ENCODE results near the gene PRKCE. TPM values are rescaled to one million over a fixed set of nuclear protein-coding genes. Genes with fewer than 3 reads are reported as not detected.
A peak's percentile ranks its signal among the peaks of the same experiment; 100 is the strongest.

PRKCE gene
- total RNA-seq, 1 donor from 2014 or later, result 2.4 TPM

DNA sequence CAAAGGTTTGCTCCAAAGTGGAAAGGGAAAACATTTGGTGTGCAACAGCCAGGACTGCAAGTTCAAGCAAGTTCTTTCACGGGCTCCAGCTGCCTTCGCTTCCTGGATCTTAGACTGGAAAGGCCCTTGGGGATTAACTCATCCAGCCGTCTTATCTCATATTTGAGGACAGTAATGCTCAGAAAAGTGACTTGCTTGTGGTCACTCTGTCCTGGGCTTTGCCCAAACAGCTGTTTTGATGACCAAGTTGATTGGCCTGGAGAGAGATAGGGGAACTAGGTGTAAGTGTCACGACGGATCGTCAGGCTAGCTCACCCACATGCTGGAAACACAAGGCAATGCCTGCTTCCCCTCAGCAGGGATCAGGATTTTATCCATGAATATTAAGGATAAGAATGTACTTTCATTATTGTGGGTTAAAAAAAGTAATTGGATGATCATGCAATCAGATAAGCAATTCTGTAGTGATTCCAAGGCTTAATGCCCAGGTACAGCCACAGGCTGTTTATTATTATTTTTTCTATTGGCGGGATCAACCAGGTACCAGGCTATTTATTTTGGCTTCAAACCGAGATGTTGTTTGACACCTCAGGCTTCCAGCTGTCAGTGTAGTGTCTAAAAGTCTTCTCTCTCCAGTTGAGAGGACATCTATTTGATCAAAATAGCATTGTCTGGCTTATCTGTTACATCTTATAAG, 483.2 kb downstream of the PRKCE start:
- DNase-seq (ENCODE audit: low read depth), result peak; percentile 49

DNA sequence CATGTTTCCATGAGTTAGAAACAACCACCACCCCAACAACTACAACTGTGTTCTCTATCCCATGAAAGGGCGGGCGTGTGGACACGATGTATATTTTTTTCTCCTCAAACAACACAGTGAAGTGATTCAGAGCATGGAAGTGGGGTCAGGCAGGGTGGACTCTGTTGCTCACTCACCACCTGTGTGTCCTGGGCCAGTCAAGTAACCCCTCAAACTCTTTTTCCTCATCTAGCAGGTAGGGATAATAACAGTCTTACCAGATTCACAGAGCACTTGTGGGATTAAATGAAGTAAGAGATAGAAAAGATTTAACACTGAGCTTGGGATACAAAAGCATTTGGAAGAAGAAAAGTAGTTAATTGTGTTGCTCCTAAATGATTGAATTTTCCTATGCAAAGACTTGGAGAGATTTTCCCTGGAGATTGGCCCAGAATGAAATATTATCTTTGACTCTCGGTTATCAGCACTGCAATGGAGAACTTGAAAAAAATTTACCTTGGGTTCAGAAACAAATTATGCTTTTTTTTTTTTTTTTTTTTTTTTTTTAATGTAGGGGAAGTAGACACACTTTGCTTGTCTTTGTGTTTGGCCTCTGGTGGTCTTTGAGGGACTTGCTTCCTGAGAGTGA, 483.9 kb downstream of the PRKCE start:
- no peak for DNase-seq (ENCODE audit: low read depth)

- DNase-seq (ENCODE audit: low read depth), result no peak
Observed at GRCh38 chr2:46135958-46136357, 484.5 kb downstream of the PRKCE start.

GRCh38 chr2:46136481-46136880, 485.0 kb downstream of the PRKCE start:
- no peak for DNase-seq (ENCODE audit: low read depth)

DNA sequence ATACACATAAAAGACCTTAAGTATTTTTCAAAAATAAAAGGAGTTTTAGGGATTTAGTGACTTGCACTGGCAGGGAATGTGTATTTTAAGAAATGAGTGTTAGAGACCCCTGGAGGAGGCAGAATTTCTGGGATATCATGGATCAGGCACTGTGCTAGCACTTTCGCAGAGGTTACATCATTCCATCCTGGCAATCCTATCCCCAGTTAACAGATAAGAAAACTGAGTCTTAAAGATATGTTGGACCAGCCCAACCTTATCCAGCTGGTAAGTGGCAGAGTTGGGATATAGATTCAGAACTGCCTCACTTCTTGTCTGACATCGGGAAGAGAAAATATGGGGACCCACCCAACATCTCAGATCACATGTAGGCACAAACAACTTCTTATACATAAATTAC, 485.5 kb downstream of the PRKCE start:
- no peak for DNase-seq (ENCODE audit: low read depth)

- DNase-seq (ENCODE audit: low read depth), result no peak
Observed at GRCh38 chr2:46142546-46143428, 491.3 kb downstream of the PRKCE start.

GRCh38 chr2:46143429-46144132, 492.1 kb downstream of the PRKCE start:
- no peak for DNase-seq (ENCODE audit: low read depth)

DNA sequence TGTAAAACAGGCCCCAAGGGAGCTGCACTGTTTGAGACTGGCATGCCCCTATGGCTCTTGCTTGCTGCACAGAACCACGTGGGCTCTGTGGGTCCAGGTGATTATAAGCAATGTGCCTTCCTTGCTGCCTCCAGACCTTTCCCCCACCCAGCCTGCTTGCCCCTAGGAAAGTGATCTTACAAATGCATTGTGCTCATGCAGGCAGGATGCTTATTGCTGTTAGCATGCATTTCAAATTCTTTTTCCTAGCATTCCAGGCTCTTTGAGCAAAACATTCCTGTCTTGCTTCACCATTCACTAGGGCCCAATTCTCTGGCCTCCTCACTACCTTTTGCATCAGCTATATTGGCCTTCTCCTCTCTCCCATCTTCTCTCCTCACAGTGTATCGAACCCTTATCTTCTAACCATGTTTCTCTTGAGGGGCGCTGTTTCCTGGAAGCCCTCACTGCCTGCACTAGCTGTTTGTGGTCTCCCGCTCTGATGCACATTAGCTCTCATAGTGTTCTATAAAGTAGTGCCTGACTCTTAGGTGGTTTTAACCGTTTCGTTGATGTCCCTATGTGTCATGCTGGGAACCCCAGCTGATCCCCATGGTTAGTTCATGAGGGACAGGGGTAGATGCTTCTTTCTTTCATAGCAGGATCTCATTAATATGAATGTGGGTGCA, 492.8 kb downstream of the PRKCE start:
- DNase-seq (ENCODE audit: low read depth), result no peak

- DNase-seq (ENCODE audit: low read depth), result no peak
Observed at GRCh38 chr2:46145017-46145416, 493.5 kb downstream of the PRKCE start.

DNA sequence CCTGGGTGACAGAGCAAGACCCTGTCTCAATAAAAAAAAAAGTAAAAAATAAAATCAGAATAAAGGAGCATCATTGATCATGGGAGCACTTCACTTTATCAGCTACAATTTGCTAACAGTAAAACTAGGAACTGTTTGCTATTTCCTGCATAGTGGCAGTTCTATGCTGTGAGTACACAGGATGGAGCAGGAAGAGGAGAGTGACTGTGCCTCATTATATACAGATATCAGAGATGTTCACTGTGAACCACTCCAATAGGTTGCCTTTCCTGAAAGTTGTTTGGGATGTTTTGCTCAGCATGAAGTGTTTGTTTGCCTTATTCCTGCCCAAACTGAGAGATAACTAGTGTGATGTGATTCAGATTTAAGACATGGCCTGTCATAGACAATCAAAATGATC, 494.4 kb downstream of the PRKCE start:
- no peak for DNase-seq (ENCODE audit: low read depth)

DNA sequence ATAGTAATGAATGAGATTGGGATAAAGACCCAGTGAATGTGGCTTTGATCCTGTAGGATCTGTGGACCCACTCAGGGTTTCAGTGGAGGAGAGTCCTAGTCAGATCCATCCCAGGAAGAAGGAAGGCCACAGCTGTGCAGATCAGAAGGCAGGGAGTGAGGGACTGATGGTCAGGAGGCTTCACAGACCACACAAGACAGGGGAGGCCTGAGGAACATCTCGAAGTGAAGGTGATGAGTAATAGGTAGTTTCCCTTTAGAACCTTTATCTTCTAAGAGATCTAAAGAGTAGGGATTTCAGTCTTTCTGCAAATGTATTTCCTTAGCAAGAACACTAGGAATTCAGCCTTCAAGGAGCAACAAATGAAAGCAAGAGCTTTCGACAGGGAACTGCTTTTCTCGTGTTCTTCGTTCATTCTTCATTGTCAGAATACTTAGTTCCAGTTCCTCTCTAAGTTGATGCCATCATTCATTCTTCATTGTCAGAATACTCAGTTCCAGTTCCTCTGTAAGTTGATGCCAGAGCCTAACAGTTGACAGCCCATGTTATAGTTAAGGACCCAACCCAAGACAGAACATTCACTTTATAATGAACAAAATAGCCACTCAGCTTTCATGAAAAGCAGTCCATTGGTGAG, 495.5 kb downstream of the PRKCE start:
- DNase-seq (ENCODE audit: low read depth), result no peak

DNA sequence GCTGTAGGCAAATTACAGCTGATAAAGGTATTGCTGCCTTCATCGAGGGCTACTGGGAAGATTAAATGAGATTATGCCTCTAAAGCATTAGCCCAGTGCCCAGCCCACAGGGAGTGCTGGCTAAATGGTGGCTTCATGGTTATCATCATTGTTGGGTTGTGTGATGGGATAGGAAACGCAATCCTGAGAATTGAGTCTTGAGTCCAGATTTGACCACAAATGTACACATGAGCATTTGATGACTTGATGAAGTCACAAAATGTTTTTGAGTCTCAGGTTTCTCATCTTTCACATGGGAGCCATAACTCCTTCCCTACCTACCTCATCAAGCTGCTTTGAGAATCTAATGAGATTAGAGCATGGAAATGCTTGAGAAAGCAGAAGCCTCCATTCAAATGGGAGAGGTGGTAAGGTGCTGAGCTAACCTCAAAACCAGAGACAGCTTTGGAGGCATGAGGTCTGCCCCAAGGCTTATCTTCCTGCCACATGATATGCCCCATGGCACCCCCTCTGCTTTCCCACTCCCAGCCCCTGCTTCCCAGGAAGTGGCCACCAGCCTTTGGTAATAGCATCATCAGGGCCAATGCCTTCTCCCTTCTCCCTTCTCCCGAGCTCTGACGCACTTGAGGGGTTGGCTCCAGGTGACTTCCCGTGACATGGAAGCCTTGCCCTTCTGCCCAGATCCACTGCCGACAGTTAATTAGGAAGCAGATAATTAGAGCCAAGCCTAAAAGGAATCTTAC, 496.3 kb downstream of the PRKCE start:
- no peak for DNase-seq (ENCODE audit: low read depth)

DNA sequence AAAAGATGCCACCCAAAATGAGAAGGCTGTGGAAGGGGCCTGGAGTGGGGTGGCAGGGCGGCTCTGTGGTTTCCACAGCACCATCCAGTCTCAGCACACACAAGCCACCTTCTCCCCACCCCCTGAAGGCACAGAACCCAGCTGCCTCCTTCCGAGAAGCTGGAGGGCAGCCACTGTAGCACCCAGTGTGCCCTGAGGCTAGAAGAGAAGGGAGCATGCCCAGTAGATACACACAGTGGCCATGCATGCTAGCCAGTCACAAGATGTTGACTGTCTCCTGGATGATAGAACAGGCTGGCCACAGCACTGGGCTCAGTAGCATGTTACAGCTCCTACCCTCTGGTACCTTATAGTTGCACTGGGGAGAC, 496.9 kb downstream of the PRKCE start:
- DNase-seq (ENCODE audit: low read depth), result no peak

GRCh38 chr2:46150445-46150955, 499.0 kb downstream of the PRKCE start:
- no peak for DNase-seq (ENCODE audit: low read depth)

GRCh38 chr2:46151577-46151976, 500.1 kb downstream of the PRKCE start:
- no peak for DNase-seq (ENCODE audit: low read depth)

DNA sequence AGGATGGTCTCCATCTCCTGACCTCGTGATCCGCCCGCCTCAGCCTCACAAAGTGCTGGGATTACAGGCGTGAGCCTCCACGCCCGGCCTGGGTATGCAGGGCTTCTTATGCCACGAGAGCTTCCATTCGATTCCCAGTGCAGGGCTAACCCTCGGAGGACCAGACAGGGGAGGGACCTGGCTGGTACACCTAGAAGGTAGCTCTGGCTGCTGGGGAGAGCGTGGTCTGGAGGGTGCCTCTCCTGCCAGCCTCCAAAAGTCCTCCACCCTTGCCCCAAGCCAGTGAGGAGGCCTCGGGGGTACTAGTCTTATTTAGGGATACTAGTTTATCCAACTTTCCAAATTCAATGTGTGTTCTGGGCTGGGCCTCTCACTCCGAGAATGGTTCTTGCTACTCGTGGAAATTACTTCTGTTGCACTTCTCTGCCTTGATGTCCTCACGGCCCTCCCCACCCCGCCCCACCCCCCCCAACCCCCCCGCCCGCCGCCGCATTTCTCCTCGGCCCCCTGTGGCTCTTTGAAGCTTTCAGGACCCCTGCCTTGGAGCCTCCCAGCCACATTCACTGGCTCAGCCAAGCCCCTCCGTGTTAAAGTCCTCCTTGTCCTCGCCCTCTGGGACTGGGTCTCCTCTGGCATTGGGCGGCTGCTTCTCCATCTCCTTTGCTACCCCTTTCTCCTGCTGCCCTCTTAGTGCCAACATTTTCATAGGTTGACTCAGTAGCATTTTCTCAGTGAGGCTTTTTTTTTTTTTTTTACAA, 502.7 kb downstream of the PRKCE start:
- DNase-seq (ENCODE audit: low read depth), result no peak

GRCh38 chr2:46157072-46157965, 505.8 kb downstream of the PRKCE start:
- DNase-seq (ENCODE audit: low read depth), result no peak

DNA sequence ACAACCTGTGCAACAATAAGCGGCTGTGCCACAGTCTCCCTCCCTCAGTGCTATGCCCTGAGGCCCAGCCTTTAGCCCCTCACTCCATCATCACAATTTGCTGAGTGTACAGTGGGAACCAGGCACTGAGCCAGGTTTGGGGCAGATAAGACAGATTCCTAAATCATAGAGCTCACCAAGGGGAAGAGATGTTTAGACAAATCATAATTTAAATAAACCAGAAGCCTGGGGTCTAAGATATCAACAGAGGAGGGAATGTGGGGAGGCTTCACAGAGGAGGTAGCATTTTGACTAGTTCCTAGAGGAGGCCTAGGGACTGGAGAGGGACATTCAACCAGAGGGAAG, 506.5 kb downstream of the PRKCE start:
- DNase-seq (ENCODE audit: low read depth), result no peak
